Lung (tissue), 12 donors: ENCODE data around the gene ZNF408. TPM values are rescaled to one million over a fixed set of nuclear protein-coding genes. Genes with fewer than 3 reads are reported as not detected.

Experiments used
- ATAC-seq: fragments of 200-7000 bp; cut with Tn5 transposase; one replicate; pipeline ENCODE4 v1.9.1; 2020; ENCODE audit warnings: moderate number of reproducible peaks; ENCODE audit not compliant: insufficient read depth, low FRiP score
- DNase-seq, 3 donors: peaks; one replicate each; pipeline ENCODE4 v3.0.0-alpha.2; 2013 to 2017
- H3K27ac ChIP-seq, 2 donors: one replicate each; pipeline ENCODE4 v1.5.1; 2013; ENCODE audit warnings: mild to moderate bottlenecking in 2 of 2, moderate library complexity in 2 of 2, control low read depth in 1 of 2, inconsistent platforms in 1 of 2, low read depth in 1 of 2, low read length in 1 of 2
- H3K27me3 ChIP-seq, 3 donors: one replicate each; pipeline ENCODE4 v1.5.1; 2013; ENCODE audit warnings: low read length in 2 of 3; ENCODE audit not compliant: control insufficient read depth in 3 of 3, insufficient read depth in 3 of 3
- H3K36me3 ChIP-seq, 4 donors: one replicate each; pipeline ENCODE4 v1.5.1; 2013; ENCODE audit warnings: low read length in 4 of 4, mild to moderate bottlenecking in 1 of 4, moderate library complexity in 1 of 4; ENCODE audit not compliant: control insufficient read depth in 4 of 4, insufficient read depth in 4 of 4
- H3K4me1 ChIP-seq, 5 donors: one replicate each; pipeline ENCODE4 v1.5.1; 2013; ENCODE audit warnings: low read length in 5 of 5, mild to moderate bottlenecking in 2 of 5, moderate library complexity in 1 of 5; ENCODE audit not compliant: control insufficient read depth in 5 of 5, insufficient read depth in 5 of 5
- H3K4me3 ChIP-seq: one replicate; pipeline ENCODE4 v1.5.1; 2013; ENCODE audit warnings: mild to moderate bottlenecking, control low read depth, moderate library complexity
- H3K9ac ChIP-seq, 2 donors: one replicate each; pipeline ENCODE4 v1.5.1; 2013; ENCODE audit warnings: low read length in 2 of 2, control low read depth in 1 of 2; ENCODE audit not compliant: insufficient read depth in 1 of 2
- H3K9me3 ChIP-seq, 4 donors: one replicate each; pipeline ENCODE4 v1.5.1; 2013; ENCODE audit warnings: low read length in 3 of 4, mild to moderate bottlenecking in 1 of 4, moderate library complexity in 1 of 4; ENCODE audit not compliant: control insufficient read depth in 4 of 4, insufficient read depth in 3 of 4
- CTCF ChIP-seq: IDR thresholded peaks from 2 replicates; pipeline ENCODE4 v1.5.1; 2012; ENCODE audit warnings: mild to moderate bottlenecking; ENCODE audit errors: control extremely low read depth, extremely low read depth
- WGBS, 2 donors: extraction: QIAGEN DNeasy Blood & Tissue Kit; methylation state at CpG; one replicate each; pipeline ENCODE4 v1.1.7; 2013; 5-methylcytosine and 5-hydroxymethylcytosine counted together
- polyA plus RNA-seq, 2 donors: library from polyadenylated mRNA; stranded (reverse); fragments of 200-250 nt; gene quantifications; one replicate each; pipeline ENCODE4 v1.2.1, GENCODE V29; 2013
- total RNA-seq, 2 donors: library from RNA; depleted of rRNA in 1 of 2; stranded (reverse); fragments of >200 nt in 1 of 2; gene quantifications; one replicate each; pipeline ENCODE4 v1.2.1, GENCODE V29; 2014 to 2021
- donor health status: control.
- donor health status: control.
- donor health status: Bipolar disorder and iron deficiency.
- donor health status: healthy.
- donor health status: DM: yes; HTN: yes; CAD: no.

Gene ZNF408
- total and polyA plus RNA-seq, 4 donors, result 3.2 to 12.7 (median 6.9) TPM

- no peaks in the 10 kb centered on the region for H3K27me3 ChIP-seq
- H3K36me3 ChIP-seq, result peaks cover 12 to 58% (median 21%) of the 10 kb centered on the region in 4 donors
- ATAC-seq, result no peak
- H3K4me3 ChIP-seq, result no peak overlapping the region
- WGBS, 2 donors, result 96 to 97% methylated on average over 22 of the region's 22 CpGs
- H3K9ac ChIP-seq, result no peak overlapping the region
- H3K27ac ChIP-seq, result no peak overlapping the region
- H3K4me1 ChIP-seq, result peaks cover 0 to 3% (median 2%) of the 10 kb centered on the region in 5 donors
- H3K9me3 ChIP-seq, result no peaks in the 10 kb centered on the region
- TF ChIP-seq CTCF, result no peak
- DNase-seq, result no peak
Observed at GRCh38 chr11:46680815-46681214, 20.0 kb upstream of the ZNF408 start.

- no peaks in the 10 kb centered on the region for H3K27me3 ChIP-seq
- DNase-seq, result no peak
- peaks cover 0 to 3% (median 2%) of the 10 kb centered on the region in 5 donors for H3K4me1 ChIP-seq
- H3K4me3 ChIP-seq, result no peak overlapping the region
- H3K9me3 ChIP-seq, result no peaks in the 10 kb centered on the region
- H3K27ac ChIP-seq, result no peak overlapping the region
- TF ChIP-seq CTCF, result no peak
- ATAC-seq, result no peak
- H3K36me3 ChIP-seq, result peaks cover 10 to 58% (median 20%) of the 10 kb centered on the region in 4 donors
- H3K9ac ChIP-seq, result no peak overlapping the region
- WGBS, 2 donors, result 96 to 97% methylated on average over 11 of the region's 11 CpGs
Observed at GRCh38 chr11:46681814-46682213, 19.0 kb upstream of the ZNF408 start.

DNA sequence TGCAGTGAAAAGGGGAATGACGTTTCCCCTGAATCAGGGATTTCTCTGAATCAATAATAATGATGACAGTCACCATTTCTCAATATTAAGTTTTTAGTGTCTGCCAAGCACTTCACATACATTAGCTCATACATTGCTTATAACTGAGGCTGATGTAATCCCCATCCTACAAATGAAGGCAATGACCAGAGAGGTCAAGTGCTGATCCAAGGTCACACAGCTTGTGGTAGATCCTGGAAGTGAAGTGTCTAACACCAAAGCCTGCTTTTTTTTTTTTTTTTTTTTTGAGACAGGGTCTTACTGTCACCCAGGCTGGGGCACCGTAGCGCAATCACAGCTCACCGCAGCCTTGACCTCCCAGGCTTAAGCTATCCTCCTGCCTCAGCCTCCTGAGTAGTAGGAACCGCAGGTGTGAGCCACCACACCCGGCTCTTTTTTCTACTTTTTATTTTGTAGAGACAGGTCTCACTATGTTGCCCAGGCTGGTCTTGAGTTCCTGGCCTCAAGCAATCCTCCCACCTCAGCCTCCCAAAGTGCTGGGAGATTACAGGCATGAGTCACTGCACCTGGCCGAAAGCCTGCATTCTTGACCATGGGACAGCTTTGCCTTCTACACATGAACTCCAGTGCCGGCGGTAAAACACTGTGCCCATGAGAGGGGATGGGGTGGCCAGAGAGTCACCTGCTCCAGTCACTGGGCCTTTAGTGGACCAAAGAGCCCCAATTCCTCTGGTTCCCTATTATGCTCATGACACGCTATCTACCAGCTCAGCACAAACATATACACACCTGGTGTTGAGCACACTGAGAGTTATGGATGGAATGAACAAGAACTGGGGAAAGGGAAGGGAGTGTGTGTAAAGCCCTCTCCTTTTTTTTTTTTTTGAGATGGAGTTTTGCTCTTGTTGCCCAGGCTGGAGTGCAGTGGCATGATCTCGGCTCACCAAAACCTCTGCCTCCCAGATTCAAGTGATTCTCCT, 17.8 kb upstream of the ZNF408 start:
- Histone ChIP-seq H3K4me1 (peaks cover 0 to 15% (median 4%) of the 10 kb centered on the region in 5 donors), H3K9ac (no peak overlapping the region), H3K27me3 (no peaks in the 10 kb centered on the region), H3K4me3 (no peak overlapping the region), H3K9me3 (no peaks in the 10 kb centered on the region), H3K36me3 (peaks cover 13 to 61% (median 20%) of the 10 kb centered on the region in 4 donors), H3K27ac (peak overlapping the region in 1 of 2 donors; percentile 10)
- TF ChIP-seq CTCF, result no peak
- DNase-seq, result no peak
- ATAC-seq, result no peak
- WGBS, 2 donors, result 95 to 96% methylated on average over 11 of the region's 11 CpGs
